Effector CD8-positive, alpha-beta T cell (primary cell): ENCODE data around the gene SLC39A11.
"Not testable (repeated sequence)": the region's sequence is repeated elsewhere in the genome, so short reads cannot be mapped to it uniquely, and the experiment has no call there.

Experiments
- DNase-seq: peaks from one replicate; lab custom pipeline; 2025; lab: John Stamatoyannopoulos, UW

Gene SLC39A11

DNA sequence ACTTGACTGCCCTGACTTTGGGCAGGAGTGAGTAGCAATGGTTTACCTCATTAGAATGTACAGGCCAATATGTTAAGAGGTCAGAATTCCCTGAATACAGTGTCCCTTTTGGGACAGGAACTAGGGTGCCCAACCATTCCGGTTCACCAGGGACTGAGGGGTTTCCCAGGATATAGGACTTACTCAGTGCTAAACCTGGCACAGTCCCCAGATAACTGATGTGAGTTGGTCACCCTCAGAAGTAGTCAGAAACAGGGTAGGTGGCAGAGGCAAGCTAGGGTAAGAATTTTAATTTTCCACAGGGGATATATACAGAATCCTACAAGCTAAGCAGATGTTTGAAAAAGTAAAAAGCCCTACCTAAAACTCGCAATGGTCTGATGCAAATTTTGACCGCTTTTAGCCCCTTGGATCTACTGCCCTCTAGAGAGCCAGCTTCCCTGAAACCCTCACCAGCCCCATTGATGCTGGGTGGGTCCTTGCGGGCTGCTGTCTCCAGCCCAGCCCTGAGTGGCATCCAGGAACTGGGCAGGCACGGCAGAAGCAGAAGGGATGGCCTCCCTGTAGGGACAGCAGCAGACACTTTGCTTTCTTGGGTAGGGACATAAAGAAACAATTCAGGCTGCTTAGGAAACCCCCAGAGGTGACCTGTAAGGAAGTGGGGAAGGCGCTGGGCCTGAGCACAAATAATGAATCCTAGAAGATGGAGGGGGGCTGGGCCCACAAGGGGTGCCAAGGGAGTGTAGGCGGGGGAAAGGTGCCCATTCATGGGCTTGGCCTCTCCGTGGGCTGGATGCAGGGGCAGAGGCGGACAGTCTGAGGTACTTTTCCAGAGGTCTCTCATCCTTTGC, 434.8 kb downstream of the SLC39A11 start:
- no peak for DNase-seq

DNA sequence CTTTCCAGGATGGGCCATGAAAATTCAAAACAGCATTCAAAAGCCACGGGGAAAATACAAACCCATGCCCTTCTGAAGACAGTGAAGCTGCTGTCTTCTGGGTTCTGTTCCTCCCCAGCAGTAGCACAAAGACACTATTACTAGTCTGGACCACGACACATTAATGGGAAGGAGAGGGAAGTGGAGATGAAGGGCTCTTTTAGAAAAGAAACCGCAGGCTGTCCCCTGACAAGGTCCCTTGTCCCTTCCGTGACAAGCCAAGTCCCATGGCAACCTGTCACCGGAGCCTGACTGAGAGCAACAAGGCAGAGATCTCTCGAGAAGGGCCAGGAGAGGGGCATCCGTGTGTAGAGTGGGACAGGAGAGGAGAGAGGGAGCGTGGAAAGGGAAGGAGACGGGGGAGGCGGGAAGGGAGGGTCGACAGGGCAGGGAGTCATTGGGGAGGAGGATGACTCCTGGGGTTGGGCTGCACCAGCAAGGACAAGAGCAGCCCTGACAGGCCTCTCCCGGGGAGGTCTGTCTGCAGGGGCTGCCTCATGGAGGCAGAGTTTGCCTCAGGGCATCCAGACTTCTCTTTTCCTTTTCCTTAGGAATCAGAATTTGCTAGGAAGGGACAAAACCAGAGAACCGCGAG, 436.2 kb downstream of the SLC39A11 start:
- DNase-seq = no peak

DNA sequence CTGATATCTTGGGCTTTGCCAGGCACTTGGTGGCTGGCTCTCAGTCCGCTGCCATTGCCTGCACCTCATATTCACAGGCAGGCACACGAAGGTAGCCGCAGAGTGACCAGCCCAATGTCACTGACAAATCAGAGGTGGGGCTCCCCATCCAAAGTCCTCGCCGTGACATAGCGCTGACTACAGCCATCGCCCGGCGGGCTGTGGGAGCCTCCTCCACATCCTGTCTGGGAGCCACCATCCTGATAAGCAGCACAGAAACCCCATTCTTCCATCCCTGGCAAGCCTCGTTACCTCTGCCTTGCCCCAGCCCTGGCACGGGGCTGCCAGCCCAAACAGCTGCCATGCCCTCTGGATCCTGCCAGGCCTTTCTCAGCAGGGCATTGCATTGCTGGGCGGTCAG, 437.8 kb downstream of the SLC39A11 start:
- no peak for DNase-seq

DNA sequence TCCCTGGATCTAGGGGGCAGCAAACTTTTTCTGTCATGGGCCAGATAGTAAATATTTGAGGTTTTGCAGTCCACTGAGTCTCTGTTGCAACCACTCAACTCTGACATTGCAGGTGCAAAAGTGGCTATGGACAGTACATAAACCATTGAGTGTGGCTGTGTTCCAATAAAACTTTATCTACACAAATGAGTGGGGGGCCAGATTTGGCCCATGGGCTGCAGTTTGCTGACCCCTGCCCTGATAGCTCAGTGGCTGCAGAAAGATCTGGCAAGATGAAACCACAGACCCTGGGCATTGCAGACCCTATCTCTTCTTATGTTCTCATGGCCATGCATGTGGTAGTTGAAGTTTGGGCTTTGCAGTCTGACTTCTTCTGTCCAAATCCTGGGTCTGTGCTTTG, 440.5 kb downstream of the SLC39A11 start:
- no peak for DNase-seq

DNA sequence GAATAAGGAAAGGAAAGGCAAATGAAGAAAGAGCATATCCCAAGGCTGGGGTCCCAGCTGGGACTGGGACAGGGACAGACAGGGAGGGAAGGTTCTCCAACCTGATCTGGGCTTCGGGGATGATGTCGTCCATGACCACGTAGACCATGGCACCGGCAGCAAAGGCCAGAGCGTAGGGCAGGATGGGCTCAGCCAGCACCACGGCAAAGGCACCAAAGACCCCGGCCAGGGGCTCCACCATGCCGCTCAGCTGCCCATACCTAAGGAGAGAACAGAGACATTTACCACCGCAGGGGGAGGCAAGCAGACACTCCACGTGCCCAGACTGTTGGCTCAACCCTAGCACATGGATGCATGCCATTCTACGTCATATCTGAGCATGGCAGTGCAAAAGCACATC, 443.8 kb downstream of the SLC39A11 start:
- no peak for DNase-seq

DNA sequence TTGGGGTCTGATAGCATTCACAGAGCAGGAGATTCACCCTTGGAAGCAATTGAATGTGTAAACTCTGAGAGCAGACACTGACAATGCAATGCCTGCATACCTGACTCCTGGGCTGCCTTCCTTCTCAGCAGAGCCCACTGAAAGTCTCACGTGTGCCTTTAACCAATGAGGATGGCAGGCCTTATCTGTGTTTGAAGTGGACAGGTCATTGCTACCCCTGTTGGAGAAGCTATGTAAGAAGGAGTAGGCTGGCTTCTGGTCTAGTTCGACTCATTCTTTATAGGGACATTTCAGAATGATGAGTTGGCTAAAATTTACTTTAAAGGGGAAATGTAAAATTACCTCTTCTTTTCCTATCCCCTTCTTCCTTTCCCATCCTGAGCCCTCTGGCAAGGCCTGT, 446.3 kb downstream of the SLC39A11 start:
- DNase-seq = no peak

DNA sequence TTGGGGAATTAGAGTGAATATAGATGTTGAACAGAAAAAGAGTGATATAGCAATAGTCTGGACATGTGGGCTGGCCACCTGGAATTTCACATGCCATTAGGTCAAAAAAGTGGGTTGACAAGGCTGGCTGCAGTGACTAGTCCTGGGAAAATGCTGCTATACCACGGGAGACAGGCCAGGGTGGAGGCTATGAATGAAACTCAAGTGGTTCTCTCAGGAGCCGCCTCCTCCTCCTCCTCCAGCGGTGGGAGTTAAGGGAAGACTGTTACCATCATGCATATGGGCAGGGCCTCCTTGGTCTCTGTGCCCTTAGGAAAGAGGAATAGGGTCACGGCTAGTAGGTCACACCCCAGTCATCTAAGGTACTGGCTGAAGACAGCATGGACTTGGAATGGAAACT, 448.0 kb downstream of the SLC39A11 start:
- DNase-seq = no peak

DNA sequence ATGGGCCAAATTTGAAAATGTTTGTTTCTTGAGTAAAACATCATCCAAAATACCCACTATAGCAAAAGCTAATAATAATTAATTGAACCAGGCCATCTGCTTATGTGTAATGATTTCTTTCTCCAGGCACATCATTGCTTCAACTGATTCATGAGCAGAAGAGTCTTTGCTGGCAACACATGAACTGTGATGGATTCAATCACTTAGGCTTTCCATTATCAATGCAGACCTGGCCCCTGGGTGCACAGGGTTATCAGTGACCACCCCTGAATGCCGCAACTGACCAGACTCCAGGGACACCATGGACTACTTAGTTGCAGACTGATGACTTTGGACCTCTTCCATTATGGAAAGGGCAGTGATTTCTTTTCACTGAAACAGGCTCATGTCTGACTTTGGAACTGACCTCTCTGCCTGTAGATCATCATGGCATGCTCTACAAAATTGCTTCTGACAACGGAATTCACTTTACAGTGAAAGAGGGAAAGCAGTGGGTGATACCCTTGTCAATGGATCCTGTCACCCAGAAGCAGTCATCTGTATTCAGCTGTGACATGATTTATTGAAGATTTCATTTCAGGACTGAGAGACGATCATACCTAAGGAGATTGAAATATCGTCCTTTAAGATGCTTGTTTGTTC, 448.8 kb downstream of the SLC39A11 start:
- no peak for DNase-seq

DNA sequence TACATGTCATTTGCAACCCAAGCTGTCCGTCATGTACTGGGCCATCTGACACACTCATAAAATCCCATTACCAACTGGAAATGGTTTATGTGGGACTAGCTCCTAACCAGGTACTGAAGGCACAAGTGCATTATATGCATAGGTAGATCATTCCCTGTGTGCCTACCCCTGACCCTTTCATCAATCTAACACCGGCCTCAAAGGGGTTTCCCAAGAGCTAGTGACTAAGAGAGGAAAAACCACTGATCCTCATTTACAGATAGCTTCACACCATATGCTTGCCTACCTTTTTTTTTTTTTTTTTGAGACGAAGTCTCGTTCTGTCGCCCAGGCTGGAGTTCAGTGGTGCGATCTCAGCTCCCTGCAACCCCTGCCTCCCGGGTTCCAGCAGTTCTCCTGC, 449.8 kb downstream of the SLC39A11 start:
- DNase-seq = no peak

DNA sequence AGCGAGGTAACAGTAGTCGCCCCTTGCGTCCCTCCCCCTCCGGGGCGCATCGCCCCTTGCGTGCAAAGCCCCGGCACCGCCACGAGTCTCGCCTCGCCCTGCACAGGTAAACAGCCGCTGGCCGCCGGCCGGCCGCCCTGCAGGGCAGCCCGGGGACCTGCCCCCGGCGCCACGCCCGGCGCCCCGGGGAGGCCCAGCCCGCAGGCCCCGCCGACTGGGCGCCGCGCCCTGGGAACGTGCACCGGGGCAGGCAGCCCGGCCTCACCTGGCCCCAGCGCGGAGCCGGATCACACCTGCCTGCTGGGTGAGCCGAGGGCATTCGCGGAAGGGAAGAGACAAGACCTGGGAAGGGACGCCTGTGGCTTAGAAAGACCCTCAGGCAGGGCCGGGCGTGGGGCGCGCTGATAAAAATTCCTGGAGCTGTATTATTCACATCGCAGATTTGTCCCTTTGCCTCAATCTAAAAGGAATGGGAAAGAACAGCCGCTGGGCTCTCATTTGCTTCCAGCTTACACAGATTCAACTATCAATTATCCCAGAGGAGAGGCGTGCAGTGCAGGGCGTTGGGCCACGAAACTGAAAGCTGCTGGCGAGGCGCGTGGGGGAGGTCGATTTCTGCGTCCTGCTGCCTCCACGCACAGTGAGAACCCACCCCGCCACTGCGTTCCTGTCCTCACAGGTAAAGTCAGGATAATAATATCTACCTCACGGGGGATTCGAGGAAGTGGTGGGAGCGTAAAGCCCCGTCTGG, 451.9 kb downstream of the SLC39A11 start:
- DNase-seq = no peak

DNA sequence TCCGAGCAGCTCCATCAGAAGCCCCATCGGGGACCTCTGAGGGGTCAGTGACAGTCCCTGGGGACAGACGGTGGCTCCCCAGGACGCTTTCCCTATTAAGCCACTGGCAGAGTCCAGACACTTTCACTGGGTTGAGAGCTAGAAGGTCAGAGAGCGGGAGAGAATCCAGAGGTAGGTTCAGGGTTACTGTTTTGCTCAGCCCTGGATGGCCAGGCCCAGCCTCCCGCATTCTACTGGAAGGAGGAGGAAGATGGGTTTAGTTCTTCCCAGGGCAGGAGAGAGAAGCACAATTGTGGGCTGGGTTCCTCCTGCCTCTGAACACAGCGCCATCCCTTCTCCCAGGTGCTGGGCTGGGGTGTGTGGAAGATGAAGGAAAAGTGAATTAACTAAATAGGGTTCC, 452.8 kb downstream of the SLC39A11 start:
- no peak for DNase-seq

DNA sequence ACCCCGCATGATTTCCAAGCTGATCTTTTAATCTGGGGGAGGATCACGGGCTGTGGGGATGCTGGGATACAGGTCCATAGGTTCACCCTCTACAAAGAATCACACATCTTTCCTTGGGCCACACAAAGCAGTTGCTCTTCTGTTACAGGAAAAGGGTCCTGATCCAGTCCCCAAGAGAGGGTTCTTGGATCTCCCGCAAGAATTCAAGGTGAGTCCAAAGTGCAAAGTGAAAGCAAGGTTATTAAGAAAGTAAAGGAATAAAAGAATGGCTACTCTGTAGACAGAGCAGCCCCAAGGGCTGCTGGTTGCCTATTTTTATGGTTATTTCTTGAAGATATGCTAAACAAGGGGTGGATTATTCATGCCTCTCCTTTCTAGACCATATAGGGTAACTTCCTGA, 453.6 kb downstream of the SLC39A11 start:
- not testable (repeated sequence) for DNase-seq

DNA sequence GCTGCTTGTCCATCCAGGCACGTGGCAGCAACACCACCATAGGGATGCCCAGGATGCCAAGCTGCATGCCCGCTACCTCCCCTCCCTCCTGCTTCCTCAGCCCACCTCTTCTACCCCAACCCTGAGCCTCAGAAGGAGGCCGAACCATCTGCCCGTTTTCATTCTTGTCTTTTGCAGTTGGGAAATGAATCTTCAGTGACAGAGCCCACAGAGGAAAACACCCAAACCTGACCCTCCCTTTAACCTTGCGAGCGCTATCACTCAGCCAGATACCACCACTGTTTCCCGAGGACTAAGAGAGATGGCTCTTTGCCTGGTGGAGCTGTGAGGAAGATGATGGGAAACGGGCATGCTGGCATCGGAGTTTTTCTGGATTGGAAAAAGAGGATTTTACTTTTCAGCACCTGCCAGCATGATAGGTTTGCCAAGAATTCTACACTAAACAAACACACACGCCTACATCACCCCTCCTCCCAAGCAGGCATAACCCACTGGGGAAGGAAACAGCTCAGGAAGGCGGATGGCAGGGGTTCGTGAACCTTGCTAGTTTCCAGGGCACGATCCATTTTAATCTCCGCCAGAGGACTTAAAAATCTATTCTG, 457.4 kb downstream of the SLC39A11 start:
- no peak for DNase-seq

DNA sequence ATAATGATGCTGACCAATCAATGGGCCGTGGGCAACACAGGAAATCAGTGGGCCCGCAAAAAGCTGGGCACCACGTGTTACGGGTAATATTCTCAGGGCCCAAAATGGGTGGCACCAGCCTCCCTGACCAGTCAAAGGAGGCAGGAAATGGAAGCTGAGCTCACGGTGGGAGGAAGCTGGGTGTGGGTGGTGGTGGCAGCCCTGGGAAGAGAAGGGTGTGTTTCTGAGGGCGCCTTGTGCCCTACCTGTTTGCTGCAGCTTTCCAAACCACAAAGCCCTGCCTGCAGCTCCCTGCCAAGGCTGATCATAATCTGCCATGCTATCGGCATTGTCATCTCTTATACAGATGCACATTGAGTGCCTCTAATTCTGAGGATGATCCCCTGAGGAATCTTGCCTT, 457.9 kb downstream of the SLC39A11 start:
- DNase-seq = no peak

DNA sequence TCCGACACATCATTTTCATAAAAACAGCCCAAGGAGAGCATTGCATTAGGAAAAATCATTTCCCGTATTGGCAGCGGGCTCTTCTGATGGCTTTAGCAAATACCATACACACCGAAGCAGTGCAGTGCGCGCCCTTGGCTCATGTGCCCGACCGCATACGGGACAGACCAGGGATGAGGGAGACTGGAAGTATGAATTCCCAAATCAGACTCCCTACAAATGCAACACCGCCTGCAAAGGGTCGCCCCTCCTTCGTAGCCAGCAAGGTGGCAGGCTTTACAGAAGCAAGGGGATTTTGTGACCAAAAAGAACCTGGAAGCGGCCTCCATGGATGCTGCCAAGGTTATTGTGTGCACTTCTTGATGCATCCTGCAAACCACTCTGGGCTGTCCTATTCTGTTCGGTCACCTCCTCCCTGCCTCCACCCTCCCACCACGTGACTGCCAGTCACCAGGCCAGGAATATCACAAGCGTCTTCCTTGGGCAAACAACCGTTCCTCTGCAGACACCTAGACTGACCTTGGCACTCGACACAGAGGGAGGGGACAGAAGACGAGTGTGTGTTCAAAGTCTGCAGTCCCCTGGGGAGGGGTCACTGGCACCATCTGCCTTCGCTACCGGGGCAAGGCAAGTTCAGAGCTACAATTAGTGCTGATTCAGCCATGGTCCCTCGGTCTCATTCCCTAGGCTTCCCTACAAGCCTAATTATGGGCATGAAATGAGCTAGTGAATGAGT, 460.4 kb downstream of the SLC39A11 start:
- DNase-seq = no peak

DNA sequence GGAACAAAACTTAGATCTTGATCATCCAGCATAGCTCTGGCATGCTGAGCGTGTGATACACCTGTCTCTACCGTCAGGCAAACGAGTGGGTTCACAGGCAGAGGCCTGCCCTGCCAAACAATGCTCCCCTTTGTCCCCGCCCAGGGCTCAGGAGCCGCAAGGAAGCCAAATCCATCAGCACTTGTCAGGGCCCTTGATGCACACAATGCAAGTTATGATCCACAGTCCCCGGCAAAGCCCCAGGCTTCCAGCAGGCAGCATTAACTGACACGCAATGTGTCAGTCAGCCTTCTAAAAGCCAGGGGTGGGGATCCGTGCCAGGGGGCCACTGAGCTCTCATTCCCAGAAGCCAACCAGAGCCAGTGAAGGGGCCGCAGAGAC, 460.9 kb downstream of the SLC39A11 start:
- DNase-seq = no peak

DNA sequence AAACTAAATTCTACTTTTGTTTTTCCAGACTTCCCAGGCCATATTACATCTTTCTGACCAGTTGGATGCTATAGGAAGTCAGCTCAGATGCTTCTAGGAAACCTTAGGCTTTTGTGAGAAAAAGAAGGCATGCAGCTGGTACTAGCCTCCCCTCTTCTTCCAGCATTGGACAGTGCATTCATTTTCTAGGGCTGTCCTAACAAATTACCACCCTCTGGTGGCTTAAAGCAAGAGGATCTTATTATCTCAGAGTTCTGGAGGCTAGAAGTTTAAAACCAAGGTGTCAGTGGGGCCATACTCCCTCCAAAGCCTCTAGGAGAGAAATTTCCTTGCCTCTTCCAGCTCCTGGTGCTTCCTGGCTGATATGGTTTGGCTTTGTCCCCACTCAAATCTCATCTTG, 467.8 kb downstream of the SLC39A11 start:
- DNase-seq = no peak

DNA sequence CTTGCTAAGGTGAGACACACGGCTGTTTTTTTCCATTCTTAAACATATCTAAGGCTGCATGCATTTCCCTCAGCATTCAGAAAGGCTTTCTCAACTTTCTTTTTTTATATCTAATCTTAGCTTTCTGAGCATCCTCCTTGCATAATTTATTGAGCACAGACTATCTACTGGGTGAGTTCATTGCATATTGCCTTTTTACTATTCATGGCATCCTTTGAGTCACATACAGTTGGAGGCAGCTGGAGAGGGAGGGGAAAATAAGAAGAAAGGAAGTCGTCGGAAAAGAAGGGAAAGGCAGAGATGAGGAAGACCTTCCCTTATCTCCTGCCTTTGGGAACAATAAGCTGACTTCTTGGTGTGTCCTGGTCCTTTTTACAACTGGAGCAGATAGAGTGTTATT, 468.3 kb downstream of the SLC39A11 start:
- no peak for DNase-seq

DNA sequence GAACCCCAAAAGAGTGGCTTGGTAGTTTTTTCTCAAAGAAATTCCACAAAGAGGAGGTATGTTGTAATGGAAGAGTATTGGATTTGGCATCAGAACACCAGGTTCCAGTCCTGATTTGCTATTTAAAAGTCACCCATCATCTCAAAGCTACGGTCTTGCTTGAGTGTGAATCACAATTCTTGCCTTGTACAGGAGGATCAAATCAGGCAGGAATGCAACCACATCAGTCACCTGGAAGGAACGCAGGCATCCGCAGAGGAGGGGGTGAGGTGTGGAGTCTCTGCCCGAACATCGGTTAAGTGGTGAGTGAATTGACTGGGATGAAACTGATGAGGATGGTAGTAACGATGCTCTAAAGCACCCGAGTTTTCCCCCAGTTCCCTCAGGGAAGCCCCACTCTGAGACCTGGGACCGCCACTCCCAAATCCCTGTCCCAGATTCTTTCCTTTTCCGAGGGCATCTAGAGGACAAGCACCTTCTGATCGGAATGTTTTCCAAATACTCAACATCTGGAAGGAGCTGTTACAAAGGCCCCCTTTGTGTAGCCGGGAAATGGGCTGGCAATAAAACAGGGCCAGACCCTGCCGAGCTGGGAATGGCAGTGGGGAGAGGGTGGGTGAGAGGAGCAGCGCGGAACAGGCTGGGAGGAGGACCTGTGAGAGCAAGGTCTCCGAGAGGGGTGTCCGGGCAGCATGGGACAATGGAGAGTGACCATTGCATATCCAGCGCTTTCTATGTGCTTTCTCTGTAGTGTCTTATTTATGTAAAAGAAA, 469.6 kb downstream of the SLC39A11 start:
- no peak for DNase-seq

DNA sequence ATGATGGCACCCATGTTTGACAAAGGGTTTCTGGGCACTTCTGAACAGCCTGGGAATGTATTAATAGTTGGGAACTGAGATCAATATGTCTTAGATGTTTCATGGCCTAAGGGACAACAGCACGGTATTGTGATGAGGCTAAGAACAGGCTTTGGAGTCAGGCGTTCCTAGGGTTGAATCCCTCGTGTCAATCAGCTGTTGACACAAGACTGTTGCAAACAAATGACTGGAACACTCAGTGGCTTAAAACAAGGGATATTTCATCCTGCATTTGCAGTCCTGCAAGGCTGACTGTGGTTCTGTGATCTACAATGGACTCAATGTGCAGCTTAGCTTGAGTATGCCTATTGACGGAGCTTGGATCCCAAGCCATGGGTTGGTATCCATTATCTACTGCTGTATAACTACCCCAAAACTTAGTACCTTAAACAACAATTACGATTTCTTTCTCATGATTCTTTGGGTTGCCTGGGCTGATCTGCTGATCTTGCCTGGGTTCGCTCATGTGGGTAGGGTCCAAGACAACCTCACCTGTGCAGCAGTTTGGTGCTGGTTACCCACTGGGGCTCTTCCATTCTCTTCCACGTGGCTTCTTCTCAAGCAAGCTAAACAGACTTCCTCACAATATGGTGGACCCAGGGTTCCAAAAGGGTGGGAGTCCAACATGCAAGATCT, 472.4 kb downstream of the SLC39A11 start:
- DNase-seq = no peak
